ENCODE results near the gene SORCS2.

The SORCS2 gene

GRCh38 chr4:7293703-7294102, 101.4 kb downstream of the SORCS2 start:
- no peaks in the 10 kb centered on the region for H3K9me3 ChIP-seq (ENCODE audit: control insufficient read depth, insufficient read depth, low read length)
- H3K9me2 ChIP-seq (replicated peaks; ENCODE audit: control insufficient read depth, low read length) = no peaks in the 10 kb centered on the region
- no peaks in the 10 kb centered on the region for H3F3A ChIP-seq (ENCODE audit: control insufficient read depth, insufficient read depth)
- H3K4me3 ChIP-seq (ENCODE audit: low read length) = no peak overlapping the region
- H3K4me2 ChIP-seq (ENCODE audit: low read length) = no peak overlapping the region
- no peaks in the 10 kb centered on the region for H3K36me3 ChIP-seq (ENCODE audit: control insufficient read depth, low read length)
- no peaks in the 10 kb centered on the region for H3K4me1 ChIP-seq (ENCODE audit: control insufficient read depth, low read length)
- no peaks in the 10 kb centered on the region for H3K79me2 ChIP-seq (ENCODE audit: control insufficient read depth, low read length)
- H3K27ac ChIP-seq (ENCODE audit: low read depth, low read length) = no peak overlapping the region
- no peaks in the 10 kb centered on the region for H3K27me3 ChIP-seq (ENCODE audit: control insufficient read depth, low read length)
- no peak for TF ChIP-seq CTCF (IDR thresholded peaks at IDR 0.05; ENCODE audit: low read depth, low read length, poor library complexity, severe bottlenecking)
- TF ChIP-seq EZH2phosphoT487 (IDR thresholded peaks at IDR 0.05; ENCODE audit: borderline replicate concordance, low read length) = no peak
- no peaks in the 10 kb centered on the region for H4K20me1 ChIP-seq (ENCODE audit: control insufficient read depth, insufficient read depth, low read depth, low read length)

- Histone ChIP-seq H3K4me1 (ENCODE audit: control insufficient read depth, low read length) (no peaks in the 10 kb centered on the region), H3K36me3 (ENCODE audit: control insufficient read depth, low read length) (no peaks in the 10 kb centered on the region), H3K9me2 (replicated peaks; ENCODE audit: control insufficient read depth, low read length) (no peaks in the 10 kb centered on the region), H3K79me2 (ENCODE audit: control insufficient read depth, low read length) (no peaks in the 10 kb centered on the region), H3K27me3 (ENCODE audit: control insufficient read depth, low read length) (no peaks in the 10 kb centered on the region), H3K27ac (ENCODE audit: low read depth, low read length) (no peak overlapping the region), H3F3A (ENCODE audit: control insufficient read depth, insufficient read depth) (no peaks in the 10 kb centered on the region), H3K9me3 (ENCODE audit: control insufficient read depth, insufficient read depth, low read length) (no peaks in the 10 kb centered on the region), H4K20me1 (ENCODE audit: control insufficient read depth, insufficient read depth, low read depth, low read length) (no peaks in the 10 kb centered on the region), H3K4me2 (ENCODE audit: low read length) (no peak overlapping the region), H3K4me3 (ENCODE audit: low read length) (no peak overlapping the region)
- TF ChIP-seq CTCF (IDR thresholded peaks at IDR 0.05; ENCODE audit: low read depth, low read length, poor library complexity, severe bottlenecking) (no peak), EZH2phosphoT487 (IDR thresholded peaks at IDR 0.05; ENCODE audit: borderline replicate concordance, low read length) (no peak)
Observed at GRCh38 chr4:7294176-7294756, 101.9 kb downstream of the SORCS2 start.

GRCh38 chr4:7295197-7295910, 103.0 kb downstream of the SORCS2 start:
- Histone ChIP-seq H3K4me1 (ENCODE audit: control insufficient read depth, low read length) (no peaks in the 10 kb centered on the region), H3K36me3 (ENCODE audit: control insufficient read depth, low read length) (no peaks in the 10 kb centered on the region), H3K4me2 (ENCODE audit: low read length) (no peak overlapping the region), H3K79me2 (ENCODE audit: control insufficient read depth, low read length) (no peaks in the 10 kb centered on the region), H3K9me2 (replicated peaks; ENCODE audit: control insufficient read depth, low read length) (no peaks in the 10 kb centered on the region), H3K4me3 (ENCODE audit: low read length) (no peak overlapping the region), H3K27me3 (ENCODE audit: control insufficient read depth, low read length) (no peaks in the 10 kb centered on the region), H3K27ac (ENCODE audit: low read depth, low read length) (no peak overlapping the region), H3K9me3 (ENCODE audit: control insufficient read depth, insufficient read depth, low read length) (no peaks in the 10 kb centered on the region), H4K20me1 (ENCODE audit: control insufficient read depth, insufficient read depth, low read depth, low read length) (no peaks in the 10 kb centered on the region), H3F3A (ENCODE audit: control insufficient read depth, insufficient read depth) (no peaks in the 10 kb centered on the region)
- TF ChIP-seq EZH2phosphoT487 (IDR thresholded peaks at IDR 0.05; ENCODE audit: borderline replicate concordance, low read length) (no peak), CTCF (IDR thresholded peaks at IDR 0.05; ENCODE audit: low read depth, low read length, poor library complexity, severe bottlenecking) (no peak)

Data from DOHH2 (cell line).